ENCODE data around the gene SUPT7L. TPM values are rescaled to one million over a fixed set of nuclear protein-coding genes. Genes with fewer than 3 reads are reported as not detected.
A peak's percentile ranks its signal among the peaks of the same experiment; 100 is the strongest.

Gene SUPT7L
- 10 to 100 TPM; 30.3 to 34.4 TPM for total RNA-seq

GRCh38 chr2:27663285-27664153 lies at the start of gene SUPT7L, which contains the start of gene SLC4A1AP:
SUPT7L (minus strand) TSS chr2:27663614; CDS start chr2:27662192, 1,422 bp downstream.
SLC4A1AP (plus strand) TSS chr2:27663889; CDS start chr2:27663915, 26 bp downstream.
- ATAC-seq (ENCODE audit: insufficient number of reproducible peaks, low FRiP score, low read depth) (peak; percentile 77), DNase-seq (ENCODE audit: low spot score) (peak; percentile 46)
- Histone ChIP-seq H3K9me3 (no peaks in the 10 kb centered on the region), H3K4me1 (ENCODE audit: control insufficient read depth in 1 of 2, low read depth in 2 of 2) (peaks cover 16 to 28% of the 10 kb centered on the region in 2 donors), H3K27me3 (replicated peaks; ENCODE audit: insufficient read depth) (no peaks in the 10 kb centered on the region), H3K27ac (peak within 1 kb of the TSS; percentile 89 to 93), H3K4me3 (peak within 1 kb of the TSS; percentile 89), H3K36me3 (peaks cover 19% of the 10 kb centered on the region)
- no peak for TF ChIP-seq CTCF (IDR thresholded peaks at IDR 0.05)

GRCh38 chr2:27713201-27713600 lies 49.8 kb upstream of the SUPT7L start:
- H3K27me3 ChIP-seq (replicated peaks; ENCODE audit: insufficient read depth), result no peaks in the 10 kb centered on the region
- H3K9me3 ChIP-seq, result no peaks in the 10 kb centered on the region
- peaks cover 40 to 79% of the 10 kb centered on the region in 2 donors for H3K4me1 ChIP-seq (ENCODE audit: control insufficient read depth in 1 of 2, low read depth in 2 of 2)
- TF ChIP-seq CTCF (IDR thresholded peaks at IDR 0.05), result no peak
- H3K36me3 ChIP-seq, result no peaks in the 10 kb centered on the region
- no peak overlapping the region for H3K4me3 ChIP-seq
- peak overlapping the region; percentile 50 to 99 for H3K27ac ChIP-seq
- DNase-seq (ENCODE audit: low spot score) (no peak), ATAC-seq (ENCODE audit: insufficient number of reproducible peaks, low FRiP score, low read depth) (no peak)

DNA sequence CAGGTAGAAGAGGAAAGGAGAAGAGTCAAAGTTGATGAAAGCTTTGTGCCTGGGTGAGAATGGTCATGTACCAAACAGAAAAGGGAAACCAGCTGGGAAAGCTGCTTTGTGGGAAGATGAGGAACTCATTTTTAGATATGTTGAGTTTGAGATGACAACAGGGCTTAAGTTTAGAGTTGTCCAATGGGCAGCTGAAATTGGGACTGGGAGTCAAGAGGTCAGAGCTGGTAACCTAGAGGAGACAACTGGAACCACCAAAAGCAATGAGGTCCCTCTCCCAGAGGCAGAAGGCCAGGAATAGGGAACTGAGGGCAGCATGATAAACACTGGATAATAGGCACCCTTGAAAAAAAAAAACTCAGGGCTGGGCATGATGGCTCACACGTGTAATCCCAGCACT lies 49.1 kb upstream of the SUPT7L start:
- no peaks in the 10 kb centered on the region for H3K36me3 ChIP-seq
- H3K4me3 ChIP-seq, result no peak overlapping the region
- H3K27ac ChIP-seq, result peak overlapping the region; percentile 99 to 100
- peaks cover 43 to 79% of the 10 kb centered on the region in 2 donors for H3K4me1 ChIP-seq (ENCODE audit: control insufficient read depth in 1 of 2, low read depth in 2 of 2)
- no peak for TF ChIP-seq CTCF (IDR thresholded peaks at IDR 0.05)
- ATAC-seq (ENCODE audit: insufficient number of reproducible peaks, low FRiP score, low read depth), result no peak
- H3K27me3 ChIP-seq (replicated peaks; ENCODE audit: insufficient read depth), result no peaks in the 10 kb centered on the region
- DNase-seq (ENCODE audit: low spot score), result no peak
- H3K9me3 ChIP-seq, result no peaks in the 10 kb centered on the region

- H3K27ac ChIP-seq, result peak overlapping the region; percentile 99 to 100
- no peak for DNase-seq (ENCODE audit: low spot score)
Observed at GRCh38 chr2:27711804-27712203, 48.4 kb upstream of the SUPT7L start.

More at GRCh38 chr2:27711804-27712203, 48.4 kb upstream of the SUPT7L start:
- Histone ChIP-seq H3K9me3 (no peaks in the 10 kb centered on the region), H3K27me3 (replicated peaks; ENCODE audit: insufficient read depth) (no peaks in the 10 kb centered on the region), H3K4me1 (ENCODE audit: control insufficient read depth in 1 of 2, low read depth in 2 of 2) (peaks cover 43 to 79% of the 10 kb centered on the region in 2 donors), H3K36me3 (no peaks in the 10 kb centered on the region), H3K4me3 (no peak overlapping the region)
- no peak for TF ChIP-seq CTCF (IDR thresholded peaks at IDR 0.05)
- ATAC-seq (ENCODE audit: insufficient number of reproducible peaks, low FRiP score, low read depth), result no peak
